HG03354 (cell line): Measurements from ENCODE around the gene RAB36.

Experiments
- ATAC-seq: cut with Tn5 transposase; IDR thresholded peaks from one replicate; pipeline ENCODE4 v1.9.1; 2021; ENCODE audit warnings: mild to moderate bottlenecking; ENCODE audit not compliant: unreplicated experiment, poor library complexity, severe bottlenecking

The RAB36 gene

DNA sequence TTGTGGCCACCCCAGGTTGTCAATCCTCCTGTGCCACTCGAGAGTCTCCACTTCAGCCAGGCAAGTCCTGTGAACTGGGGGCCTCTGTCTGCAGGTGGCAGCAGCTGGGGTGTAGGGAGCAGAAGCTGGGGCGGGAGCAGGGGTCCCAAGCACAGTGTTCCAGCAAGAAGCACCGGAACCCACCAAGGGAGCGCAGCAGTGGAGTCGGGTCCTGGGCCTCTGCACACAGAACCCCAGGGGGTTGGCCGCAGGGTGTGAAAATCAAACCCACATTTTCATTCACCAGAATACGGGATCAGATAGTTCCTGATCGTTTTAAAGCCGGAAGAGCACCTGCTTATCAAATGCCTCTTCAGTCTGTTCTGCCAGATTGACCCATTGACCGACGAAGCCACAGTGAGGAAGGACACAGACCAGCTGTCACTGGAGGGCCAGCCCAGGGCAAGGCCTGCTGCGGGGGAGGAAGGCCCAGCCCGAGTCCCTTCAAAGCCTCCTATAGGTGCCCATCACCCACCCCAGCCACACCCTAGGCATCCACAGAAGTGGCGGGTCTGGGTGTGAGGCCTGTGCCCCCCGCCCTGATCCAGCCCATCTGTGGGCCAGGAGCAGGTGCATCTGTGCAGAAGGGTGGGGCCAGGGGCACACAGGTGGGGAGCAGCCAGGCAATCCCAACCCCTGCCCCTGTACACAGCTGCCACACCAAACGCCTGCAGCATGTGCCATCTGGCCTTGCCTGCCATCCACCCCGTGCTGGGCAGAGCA lies 37.6 kb upstream of the RAB36 start:
- no peak for ATAC-seq

DNA sequence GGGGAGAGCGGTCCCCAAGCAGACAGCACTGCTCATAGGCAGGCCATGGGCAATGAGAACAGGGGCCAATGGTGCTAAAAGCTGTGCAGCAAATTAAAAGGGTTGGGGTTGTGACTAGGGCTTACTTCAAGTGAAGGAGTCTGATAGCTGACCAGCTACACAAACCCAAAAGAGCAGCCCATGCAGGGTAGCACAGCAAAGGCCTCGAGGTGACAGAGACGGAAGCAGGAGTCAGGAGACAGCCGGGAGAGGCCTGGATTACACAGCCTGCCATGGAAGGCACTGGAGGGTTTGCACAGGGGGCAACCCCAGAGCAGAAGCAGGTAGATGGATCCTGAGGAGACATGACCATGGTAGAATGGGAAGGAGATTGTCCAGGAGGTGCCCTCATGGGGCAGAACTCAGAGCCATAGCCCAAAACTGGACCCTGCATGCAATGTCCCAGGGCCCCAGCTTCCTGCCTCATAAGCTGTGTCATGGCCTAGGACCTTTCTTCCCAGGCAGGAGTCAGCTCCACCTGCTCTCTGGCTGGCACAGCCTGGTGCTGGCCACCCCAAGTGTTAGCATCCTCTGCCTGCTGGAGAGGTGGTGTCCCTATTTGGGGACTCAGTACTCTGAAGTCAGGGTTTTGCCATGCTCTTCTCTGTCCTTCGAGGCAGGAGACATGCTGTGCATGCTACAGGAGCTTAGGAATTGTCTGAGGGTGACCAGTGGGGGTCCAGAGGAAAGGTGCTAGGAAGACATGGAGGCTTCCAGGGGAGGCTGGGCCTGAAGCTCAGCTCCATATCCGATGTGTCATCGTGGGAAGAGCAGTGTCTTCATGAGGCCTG lies 36.8 kb upstream of the RAB36 start:
- no peak for ATAC-seq

DNA sequence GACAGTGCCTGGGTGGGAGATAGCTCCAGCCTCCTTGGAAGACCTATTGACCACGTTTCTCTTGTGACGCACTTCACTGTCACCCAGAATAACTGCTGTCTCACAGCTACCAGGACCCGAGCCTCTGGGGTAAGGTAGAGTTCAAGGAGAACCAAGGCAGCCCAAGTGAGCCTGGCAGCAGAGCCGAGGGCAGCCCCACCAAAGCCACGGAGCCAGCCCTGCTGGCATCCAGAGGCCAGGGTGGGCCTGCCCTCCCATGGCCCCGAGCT lies 36.3 kb upstream of the RAB36 start:
- ATAC-seq, result no peak

DNA sequence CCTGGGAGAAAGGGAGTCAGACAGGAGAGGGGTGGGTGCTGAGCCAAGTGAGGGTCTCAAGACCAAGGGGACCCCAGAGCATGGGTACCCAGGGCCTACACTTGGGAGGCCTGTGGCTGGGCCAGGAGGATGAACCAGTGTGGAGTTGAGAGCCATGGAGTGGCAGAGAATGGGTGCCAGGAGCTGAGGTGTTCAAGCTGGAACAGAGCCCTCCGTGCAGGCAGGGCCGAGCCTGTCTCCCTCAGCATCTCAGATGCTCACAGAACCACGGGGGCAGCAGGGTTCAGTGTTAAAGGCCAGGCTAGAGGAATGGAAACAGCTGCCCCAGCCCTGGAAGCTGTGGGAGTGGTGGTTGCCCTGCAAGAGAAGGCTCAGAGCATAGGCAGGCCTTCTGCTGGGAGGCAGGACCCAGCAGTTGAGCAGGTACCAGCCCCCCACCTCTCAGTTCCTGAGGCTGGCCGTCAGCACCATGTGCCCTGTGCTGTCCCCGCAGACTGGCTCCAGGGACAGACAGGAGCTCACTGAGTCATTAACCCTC lies 35.8 kb upstream of the RAB36 start:
- ATAC-seq, result no peak

DNA sequence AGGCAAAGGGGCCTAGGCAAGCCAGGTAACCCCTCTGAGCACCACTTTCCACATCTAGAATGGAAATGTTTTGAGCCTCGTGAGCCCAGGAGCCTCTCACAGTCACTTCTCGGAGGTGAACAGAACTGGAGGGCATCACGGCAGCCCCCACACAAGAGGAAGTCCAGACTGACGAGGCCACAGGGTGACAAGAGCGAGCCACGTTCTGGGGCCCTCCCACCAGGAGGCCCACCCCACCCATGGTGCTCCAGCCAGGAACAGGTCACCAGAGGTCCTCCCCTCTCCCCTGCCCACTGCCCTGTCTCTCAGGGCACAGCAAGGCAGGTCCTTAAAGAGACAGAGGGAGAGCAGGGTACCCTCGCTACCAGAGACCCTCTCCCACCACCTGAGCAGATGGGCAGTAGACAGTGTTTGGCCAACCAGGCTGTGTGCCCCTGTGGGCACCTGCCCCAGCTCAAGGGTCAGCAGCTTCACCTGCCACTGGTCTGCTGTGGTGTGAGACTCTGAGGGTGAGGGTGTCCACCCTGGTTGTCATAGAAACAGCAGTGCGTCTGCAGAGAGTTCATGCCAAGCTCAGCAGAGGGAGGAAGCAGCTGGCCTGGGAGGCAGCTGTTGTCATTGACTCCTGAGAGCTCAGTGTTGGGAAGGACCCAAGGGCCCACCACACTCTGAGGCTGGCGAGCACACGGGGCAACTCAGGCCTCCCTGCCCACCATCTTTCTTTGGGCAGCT lies 34.9 kb upstream of the RAB36 start:
- no peak for ATAC-seq

DNA sequence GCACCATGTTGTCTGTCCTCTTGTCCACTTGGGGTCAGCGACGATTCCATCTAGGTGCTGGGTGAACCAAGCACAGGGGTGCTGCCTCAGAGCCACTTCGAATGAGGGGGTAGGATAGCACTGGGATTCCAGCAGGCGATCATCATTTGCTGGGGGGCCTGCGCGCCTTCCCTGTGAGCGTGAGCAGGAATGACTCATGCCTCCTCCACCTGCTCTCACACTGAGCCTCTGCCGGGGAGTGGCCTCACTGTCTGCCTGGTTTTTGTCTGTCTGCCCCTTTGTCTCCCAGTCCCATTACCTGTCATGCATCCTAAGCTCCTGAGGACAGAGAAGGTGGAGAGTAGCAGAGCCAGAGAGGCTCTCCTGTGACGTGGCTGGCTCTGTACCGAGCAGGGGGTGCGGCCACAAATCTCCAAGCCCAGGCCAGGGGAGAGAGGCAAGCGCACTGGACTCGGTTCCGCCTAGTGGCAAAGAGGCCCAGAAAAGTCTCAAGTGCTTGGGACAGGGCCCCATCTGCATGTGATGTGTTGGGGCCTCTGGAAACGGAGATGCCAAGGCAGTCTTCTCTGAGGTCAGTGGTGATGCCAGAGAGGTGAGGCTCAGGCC lies 34.3 kb upstream of the RAB36 start:
- no peak for ATAC-seq

DNA sequence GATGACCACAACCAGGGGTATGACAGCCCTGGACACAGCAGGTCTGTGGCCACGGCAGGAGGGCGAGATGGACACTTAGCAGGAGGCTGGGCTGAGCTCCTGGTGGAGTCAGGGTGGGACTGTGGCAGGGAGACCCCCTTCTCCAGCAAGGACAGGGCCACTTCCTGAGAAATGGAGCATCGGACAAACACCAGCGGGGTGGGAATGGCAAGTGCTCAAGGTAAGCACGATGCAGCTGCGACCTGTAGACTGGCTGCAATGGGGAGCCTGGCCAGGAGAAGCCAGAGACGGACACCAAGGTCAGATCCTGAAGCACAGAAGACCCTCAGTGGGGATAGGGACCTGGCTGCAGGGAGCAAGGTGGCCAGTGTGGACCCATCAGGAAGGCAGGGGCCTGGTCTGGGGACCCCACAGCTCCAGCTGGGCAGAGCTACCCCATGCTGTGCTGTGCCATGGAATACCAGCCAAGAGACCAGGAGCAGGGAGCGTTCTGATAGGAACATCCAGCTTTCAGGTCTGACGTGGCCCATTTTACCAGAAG lies 32.7 kb upstream of the RAB36 start:
- no peak for ATAC-seq

DNA sequence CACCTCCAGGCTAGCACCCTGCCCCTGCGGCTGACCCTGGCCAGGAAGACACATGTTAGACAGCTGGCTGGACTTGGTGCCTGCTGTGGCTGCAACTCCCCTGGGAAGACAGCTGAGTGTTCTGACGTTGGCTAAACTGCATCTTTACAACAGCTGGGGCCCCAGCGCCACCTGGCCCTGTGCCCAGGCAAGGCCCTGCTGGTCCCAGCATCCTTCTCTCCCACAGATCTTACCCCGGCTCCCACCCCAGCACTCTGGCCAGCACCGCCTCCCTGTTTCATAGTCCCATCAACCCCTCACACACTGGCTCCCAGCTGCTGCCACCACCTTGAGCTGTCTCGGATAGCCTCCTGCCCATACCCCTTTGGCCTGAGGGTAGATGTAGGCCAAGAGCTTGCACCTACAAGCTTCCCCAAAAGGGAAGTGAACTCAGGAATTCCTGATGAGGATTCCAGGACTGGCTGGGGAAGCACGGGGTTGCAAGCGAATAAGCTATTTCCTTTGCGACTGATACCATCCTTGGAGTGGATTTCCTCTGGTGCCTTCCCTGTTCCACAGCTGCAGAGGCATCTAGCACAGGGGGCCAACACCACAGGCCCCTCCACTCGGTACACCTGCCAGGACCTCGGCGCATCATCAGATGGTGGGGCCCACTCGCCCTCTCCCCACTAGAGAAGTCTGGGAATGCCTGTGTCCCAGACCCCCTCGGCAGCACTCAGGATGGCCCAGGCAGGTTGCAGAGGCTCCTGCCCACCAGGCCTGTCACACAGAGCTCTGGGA lies 32.0 kb upstream of the RAB36 start:
- ATAC-seq, result no peak

GRCh38 chr22:23113847-23114720 lies 31.2 kb upstream of the RAB36 start:
- ATAC-seq, result no peak

DNA sequence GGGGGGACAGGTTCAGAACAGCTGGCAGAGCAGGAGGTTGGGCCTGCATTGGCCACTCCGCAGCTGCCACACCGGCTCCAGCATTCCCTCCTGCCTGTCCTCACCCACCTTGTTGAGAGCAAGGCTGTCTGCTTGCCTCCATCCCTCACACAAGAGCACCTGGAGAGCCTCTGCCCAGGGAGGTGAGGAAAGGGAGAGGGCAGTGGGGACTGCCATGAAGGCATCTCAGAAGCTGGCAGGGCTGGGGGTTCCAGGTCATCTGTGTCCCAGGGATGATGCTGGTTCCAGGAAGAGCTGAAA lies 30.6 kb upstream of the RAB36 start:
- no peak for ATAC-seq

GRCh38 chr22:23115369-23115768 lies 29.9 kb upstream of the RAB36 start:
- ATAC-seq, result no peak

GRCh38 chr22:23115825-23116494 lies 29.3 kb upstream of the RAB36 start:
- ATAC-seq, result no peak

GRCh38 chr22:23116506-23117263 lies 28.6 kb upstream of the RAB36 start:
- no peak for ATAC-seq

DNA sequence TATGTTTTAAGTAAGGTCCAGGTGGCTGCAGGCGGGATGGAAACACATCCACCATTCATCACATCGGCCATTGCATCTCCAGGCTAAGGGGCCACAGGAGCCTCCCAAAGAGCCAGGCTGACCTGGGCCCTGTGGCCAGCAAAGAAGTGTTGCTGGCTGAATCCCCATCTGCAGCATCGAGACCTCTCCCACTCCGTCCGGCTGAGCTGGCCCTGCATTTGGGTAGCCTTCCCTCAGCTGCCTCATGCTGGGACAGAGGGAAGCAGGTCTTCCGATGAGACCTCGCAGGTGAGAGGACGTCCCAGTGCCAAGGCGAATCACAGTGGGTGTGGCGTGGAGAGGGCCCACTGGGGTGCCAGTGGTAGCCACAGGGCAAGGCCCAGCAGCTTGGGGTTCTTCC lies 28.0 kb upstream of the RAB36 start:
- no peak for ATAC-seq

DNA sequence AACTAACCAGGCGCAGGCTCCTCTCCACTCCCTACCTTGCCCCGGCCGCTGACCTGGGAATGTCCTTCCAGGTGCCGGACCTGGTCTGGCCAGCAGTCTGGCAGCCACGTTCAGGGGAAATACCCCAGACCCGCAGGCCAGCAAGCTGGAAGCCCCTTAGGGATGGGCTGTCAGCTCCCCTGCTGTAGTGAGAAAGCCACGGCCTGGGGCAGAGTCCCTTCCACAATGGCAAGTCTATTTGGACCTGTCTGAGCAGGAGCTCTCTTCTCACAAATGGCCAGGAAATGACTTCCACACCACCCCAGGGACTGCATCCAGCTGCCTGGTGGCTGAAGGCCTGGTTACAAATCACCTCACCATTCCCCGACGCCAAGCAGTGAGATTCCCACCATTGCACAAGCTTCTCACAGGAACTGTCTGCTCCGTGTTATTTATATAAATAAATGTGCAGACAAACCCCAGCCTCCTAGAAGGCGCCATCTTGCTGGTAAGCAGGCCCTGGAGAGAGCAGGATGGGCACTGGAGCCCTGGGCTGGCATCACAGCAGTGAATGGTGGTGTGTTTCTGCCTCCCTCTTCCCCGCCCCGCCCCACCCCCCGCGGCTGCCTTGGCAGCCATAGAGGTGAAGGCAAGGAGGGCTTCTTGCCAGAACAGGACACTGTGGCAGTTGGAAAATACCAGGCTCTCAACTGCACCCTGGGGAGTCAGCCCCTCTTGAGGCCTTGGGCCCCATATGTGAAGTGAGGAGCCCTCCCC lies 27.2 kb upstream of the RAB36 start:
- ATAC-seq, result no peak

GRCh38 chr22:23118647-23119493 lies 26.4 kb upstream of the RAB36 start:
- no peak for ATAC-seq
